SK-N-SH treated with all-trans-retinoic acid at 6 μM for 48 hours (cell line): ENCODE data around the gene ADM.

Source experiments
- GLIS3 ChIP-seq: fragments of 250-450 bp; sonication (Bioruptor Pico); IDR thresholded peaks from 2 replicates; pipeline ENCODE4 v1.5.0; 2020; ENCODE audit warnings: mild to moderate bottlenecking, moderate library complexity
- ISL1 ChIP-seq: fragments of 250-450 bp; sonication (Bioruptor Pico); IDR thresholded peaks from 2 replicates; pipeline ENCODE4 v2.1.2; 2022; ENCODE audit warnings: mild to moderate bottlenecking, moderate library complexity
- ZNF565 ChIP-seq: fragments of 450-650 bp; formaldehyde crosslinking; conservative IDR thresholded peaks from 2 replicates; pipeline ENCODE4 v1.5.0; 2020; ENCODE audit warnings: low read depth, mild to moderate bottlenecking, moderate library complexity
- ZNF8 ChIP-seq: fragments of 450-650 bp; formaldehyde crosslinking; IDR thresholded peaks from 2 replicates; pipeline ENCODE4 v1.5.0; 2020; ENCODE audit warnings: mild to moderate bottlenecking, moderate library complexity
- TF ChIP-seq, protein P1 (sequence below): fragments of 250-450 bp; sonication (Bioruptor Pico); IDR thresholded peaks from 2 replicates; pipeline ENCODE4 v1.8.0; 2020; ENCODE audit warnings: mild to moderate bottlenecking, moderate library complexity, borderline replicate concordance

GRCh38 chr11:10273738-10274137, 31.1 kb upstream of the ADM start:
- TF ChIP-seq ISL1 (CRISPR knock-in tag) = no peak
- TF ChIP-seq, protein P1, sequence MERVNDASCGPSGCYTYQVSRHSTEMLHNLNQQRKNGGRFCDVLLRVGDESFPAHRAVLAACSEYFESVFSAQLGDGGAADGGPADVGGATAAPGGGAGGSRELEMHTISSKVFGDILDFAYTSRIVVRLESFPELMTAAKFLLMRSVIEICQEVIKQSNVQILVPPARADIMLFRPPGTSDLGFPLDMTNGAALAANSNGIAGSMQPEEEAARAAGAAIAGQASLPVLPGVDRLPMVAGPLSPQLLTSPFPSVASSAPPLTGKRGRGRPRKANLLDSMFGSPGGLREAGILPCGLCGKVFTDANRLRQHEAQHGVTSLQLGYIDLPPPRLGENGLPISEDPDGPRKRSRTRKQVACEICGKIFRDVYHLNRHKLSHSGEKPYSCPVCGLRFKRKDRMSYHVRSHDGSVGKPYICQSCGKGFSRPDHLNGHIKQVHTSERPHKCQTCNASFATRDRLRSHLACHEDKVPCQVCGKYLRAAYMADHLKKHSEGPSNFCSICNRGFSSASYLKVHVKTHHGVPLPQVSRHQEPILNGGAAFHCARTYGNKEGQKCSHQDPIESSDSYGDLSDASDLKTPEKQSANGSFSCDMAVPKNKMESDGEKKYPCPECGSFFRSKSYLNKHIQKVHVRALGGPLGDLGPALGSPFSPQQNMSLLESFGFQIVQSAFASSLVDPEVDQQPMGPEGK (CRISPR knock-in tag) = no peak
- TF ChIP-seq GLIS3 (CRISPR knock-in tag) = no peak
- TF ChIP-seq ZNF8 (CRISPR knock-in tag) = no peak
- TF ChIP-seq ZNF565 (CRISPR knock-in tag) = no peak
